ENCODE measurements around the gene NDUFB10.
A peak's percentile ranks its signal among the peaks of the same experiment; 100 is the strongest.

Gene NDUFB10

DNA sequence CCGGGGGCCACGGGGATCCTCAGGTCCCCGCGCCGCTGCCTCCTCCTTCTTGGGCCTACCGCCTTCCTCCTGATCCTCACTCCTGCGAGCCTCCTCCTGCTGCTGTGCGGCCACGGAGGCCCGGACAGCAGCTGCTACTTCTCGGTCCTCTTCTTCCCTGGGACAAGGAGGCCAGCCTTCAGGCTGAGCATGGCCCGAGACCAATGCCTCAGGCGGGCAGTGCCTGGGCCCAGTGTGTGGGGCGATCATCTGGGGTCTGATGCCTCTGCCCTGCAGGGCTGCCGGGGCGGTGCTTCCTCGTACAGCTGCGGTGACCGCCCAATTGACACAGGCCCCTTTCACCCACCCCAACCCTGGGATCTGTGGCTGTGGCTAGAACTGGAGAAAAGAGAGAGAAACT, 41.7 kb downstream of the NDUFB10 start:
- TF ChIP-seq, protein P1, sequence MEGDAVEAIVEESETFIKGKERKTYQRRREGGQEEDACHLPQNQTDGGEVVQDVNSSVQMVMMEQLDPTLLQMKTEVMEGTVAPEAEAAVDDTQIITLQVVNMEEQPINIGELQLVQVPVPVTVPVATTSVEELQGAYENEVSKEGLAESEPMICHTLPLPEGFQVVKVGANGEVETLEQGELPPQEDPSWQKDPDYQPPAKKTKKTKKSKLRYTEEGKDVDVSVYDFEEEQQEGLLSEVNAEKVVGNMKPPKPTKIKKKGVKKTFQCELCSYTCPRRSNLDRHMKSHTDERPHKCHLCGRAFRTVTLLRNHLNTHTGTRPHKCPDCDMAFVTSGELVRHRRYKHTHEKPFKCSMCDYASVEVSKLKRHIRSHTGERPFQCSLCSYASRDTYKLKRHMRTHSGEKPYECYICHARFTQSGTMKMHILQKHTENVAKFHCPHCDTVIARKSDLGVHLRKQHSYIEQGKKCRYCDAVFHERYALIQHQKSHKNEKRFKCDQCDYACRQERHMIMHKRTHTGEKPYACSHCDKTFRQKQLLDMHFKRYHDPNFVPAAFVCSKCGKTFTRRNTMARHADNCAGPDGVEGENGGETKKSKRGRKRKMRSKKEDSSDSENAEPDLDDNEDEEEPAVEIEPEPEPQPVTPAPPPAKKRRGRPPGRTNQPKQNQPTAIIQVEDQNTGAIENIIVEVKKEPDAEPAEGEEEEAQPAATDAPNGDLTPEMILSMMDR (IDR thresholded peaks at IDR 0.05; ENCODE audit: insufficient read depth, missing control alignments), result no peak
- FAIRE-seq (no peak), DNase-seq (ENCODE audit: insufficient read length, low spot score) (no peak)

DNA sequence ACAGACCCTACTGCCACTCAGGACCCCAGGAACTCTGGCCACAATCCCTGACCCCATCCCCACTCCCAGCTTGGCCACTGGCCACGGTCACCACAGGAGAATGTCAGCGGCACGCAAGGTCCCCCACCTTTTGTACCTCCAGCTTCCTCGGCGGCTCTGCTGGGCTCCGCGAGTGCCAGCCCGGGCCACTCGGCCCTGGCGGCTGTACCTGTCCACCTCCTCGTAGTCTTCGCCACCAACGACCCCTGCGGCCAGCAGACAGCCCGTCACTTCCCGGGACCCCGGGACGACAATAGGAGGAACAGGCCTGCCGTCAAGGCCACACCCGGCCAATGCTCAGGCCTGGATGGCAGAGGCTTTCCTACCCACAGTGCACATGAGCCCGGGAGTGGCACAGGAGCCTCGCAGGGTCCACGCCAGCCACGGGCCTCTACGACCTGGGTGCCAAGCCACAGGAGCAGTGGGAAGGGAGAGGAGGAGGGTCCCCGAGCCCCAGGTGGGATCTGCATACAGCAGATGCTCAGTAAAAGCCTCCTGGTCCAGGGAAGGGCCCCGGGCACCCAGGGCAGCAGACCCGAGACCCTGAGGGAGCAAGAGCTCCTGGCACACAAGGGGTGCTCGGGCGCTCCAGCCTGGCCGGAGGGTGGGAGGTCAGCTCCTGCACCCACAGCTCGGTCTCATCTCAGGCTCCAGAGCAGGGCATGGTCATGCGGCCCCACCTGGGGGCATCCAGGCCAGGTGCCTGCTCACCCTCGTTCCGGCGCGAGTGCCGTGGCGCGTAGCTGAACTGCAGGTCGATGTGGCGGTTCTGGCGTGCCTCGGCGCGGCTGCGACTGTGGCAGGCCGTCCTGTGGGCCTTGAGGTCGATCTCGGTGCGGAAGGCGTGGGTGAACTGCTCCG, 42.4 kb downstream of the NDUFB10 start:
- DNase-seq (ENCODE audit: insufficient read length, low spot score), result no peak
- no peak for FAIRE-seq
- TF ChIP-seq, protein P1 (IDR thresholded peaks at IDR 0.05; ENCODE audit: insufficient read depth, missing control alignments), result no peak

GRCh38 chr16:2002406-2003230, 43.3 kb downstream of the NDUFB10 start:
- DNase-seq (ENCODE audit: insufficient read length, low spot score), result no peak
- TF ChIP-seq, protein P1 (IDR thresholded peaks at IDR 0.05; ENCODE audit: insufficient read depth, missing control alignments), result no peak
- no peak for FAIRE-seq

DNA sequence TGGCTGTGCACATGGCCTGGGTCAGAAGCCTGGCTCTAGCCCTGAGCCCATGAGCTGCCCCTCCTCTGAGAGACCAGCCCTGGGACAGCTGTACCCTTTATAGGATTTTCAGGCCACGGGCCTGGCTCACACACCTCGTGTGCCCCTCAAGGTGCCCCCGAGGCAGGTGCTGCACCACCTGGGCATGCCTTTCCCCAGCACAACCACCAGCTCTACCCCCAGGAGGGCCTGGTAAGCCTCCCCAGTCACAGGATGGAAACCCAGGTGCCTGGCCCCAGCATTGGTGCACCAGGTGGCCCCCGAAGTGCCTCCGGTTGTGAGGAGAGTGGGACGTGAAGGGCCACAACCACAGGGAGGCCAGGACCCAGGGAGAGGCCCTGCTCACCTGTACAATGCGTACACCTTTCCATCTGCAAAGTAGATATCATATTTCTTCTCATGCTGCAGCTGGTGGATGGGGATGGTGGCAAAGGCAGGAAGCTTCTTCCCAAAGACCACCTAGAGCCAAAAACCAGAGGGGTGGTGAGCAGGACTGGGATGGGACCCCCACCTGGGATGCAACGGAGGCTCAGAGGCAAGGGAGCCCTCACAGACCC, 44.0 kb downstream of the NDUFB10 start:
- TF ChIP-seq, protein P1 (IDR thresholded peaks at IDR 0.05; ENCODE audit: insufficient read depth, missing control alignments), result no peak
- DNase-seq (ENCODE audit: insufficient read length, low spot score) (no peak), FAIRE-seq (no peak)

DNA sequence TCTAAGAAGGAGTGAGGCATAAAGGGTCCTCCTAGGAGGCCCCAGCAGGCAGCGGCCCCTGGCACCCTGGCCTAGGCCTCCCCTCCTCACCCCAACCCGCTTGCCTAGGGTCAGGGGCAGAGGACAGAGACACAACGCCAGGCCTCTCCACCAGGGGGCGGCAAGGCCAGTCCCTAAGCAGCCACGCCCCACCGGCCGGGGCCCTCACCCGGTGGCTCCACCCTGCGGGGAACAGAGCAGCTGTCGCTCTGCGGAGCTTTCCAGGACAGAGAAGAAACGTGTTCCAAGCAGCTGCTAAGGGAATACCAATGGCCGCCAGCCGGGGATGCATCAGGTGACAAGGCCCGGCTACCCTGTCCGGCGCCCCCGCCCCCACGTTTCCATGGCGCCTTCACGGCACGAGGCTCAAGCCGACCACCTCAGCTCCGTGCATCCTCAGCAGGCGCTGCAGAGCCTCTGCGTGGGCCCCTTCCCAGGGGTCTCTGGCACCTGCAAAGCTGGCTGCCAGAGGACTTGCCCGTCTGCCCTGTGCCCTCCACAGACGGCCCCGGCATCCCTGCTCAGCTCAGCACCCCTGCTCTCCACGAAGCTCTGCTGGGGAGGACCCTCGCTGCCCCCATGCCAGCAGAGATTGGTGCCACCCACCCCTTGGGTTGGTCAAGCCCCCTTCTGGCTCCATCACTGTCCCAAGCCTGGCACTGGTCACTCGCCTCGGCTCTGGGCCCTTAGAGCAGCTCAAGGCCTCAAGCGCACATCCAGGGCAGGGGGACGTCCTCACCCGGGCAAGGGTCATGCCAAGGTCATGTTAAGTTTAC, 44.7 kb downstream of the NDUFB10 start:
- TF ChIP-seq, protein P1 (IDR thresholded peaks at IDR 0.05; ENCODE audit: insufficient read depth, missing control alignments), result peak; percentile 85
- FAIRE-seq, result no peak
- DNase-seq (ENCODE audit: insufficient read length, low spot score), result peak; percentile 96

DNA sequence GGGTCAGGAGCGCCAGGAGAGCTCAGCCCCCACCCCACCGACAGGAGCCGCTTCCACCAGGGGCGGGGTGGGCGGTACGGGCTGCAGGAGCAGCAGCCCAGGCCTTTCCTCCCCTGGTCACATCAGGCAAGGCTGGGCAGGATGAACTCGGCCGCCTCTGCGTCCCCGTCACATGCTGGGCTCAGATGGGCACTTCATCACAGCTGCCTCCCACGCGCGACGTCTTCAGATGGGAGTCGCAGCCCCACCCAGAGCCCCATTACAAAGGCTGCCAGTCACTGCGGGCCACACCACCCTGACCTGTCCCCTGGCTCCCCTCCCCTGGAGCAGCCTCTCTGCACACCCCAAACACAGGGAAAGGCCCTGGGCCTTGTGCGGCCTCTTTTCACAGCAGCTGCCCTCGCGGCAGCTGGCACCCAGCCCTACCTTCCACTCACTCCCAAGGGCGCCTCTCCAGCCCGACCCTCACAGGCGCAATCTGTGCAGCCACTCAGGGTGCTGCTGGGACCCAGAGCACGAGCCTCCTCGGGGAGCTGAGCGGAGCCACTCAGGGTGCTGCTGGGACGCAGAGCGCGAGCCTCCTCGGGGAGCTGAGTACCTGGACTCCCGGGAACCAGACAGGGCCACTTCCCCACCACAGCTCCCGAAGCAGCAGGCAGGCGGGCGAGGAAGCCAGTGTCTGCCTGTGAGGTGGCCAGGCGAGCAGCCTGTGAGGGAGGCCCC, 45.6 kb downstream of the NDUFB10 start:
- DNase-seq (ENCODE audit: insufficient read length, low spot score) (no peak), FAIRE-seq (no peak)
- TF ChIP-seq, protein P1 (IDR thresholded peaks at IDR 0.05; ENCODE audit: insufficient read depth, missing control alignments), result no peak

Data from D721Med (cell line).